ENCODE results near the gene NADK2. TPM values are rescaled to one million over a fixed set of nuclear protein-coding genes. Genes with fewer than 3 reads are reported as not detected.

Gene NADK2
- total and polyA plus RNA-seq, 9 of the 15 experiments (the other 6 are each of a cell fraction or from before 2014, with no cell fraction given): 10.6 to 41.0 (median 24.0) TPM

- TF ChIP-seq ZNF431 (CRISPR knock-in tag; IDR thresholded peaks at IDR 0.05) (no peak; the same call in 1 of the 2 replicates), HMBOX1 (IDR thresholded peaks at IDR 0.05) (peak; percentile 13; the same call in 1 of the 2 replicates), SRF (CRISPR knock-in tag; IDR thresholded peaks at IDR 0.05) (peak in 1 of 2 experiments; percentile 77; a peak in 1 of 4 replicates), SAP30 (IDR thresholded peaks at IDR 0.05; ENCODE audit: borderline replicate concordance, insufficient read depth, low read depth, low read length, poor library complexity, severe bottlenecking) (no peak), E2F8 (IDR thresholded peaks at IDR 0.05; ENCODE audit: low read depth, partially characterized antibody) (peak; percentile 66), NBN (IDR thresholded peaks at IDR 0.05; ENCODE audit: low read depth) (no peak), PPARD (CRISPR knock-in tag; IDR thresholded peaks at IDR 0.05) (no peak), MAX (CRISPR knock-in tag; IDR thresholded peaks at IDR 0.05) (peak; percentile 70; the same call in 1 of the 2 replicates), HIVEP1 (CRISPR knock-in tag; IDR thresholded peaks at IDR 0.05) (no peak), ZNF699 (CRISPR knock-in tag; IDR thresholded peaks at IDR 0.05; ENCODE audit: insufficient replicate concordance) (no peak), MED1 (CRISPR knock-in tag; IDR thresholded peaks at IDR 0.05; ENCODE audit: borderline replicate concordance) (no peak), ZNF507 (tag; conservative IDR thresholded peaks at IDR 0.05) (no peak), MEIS2 (IDR thresholded peaks at IDR 0.05; ENCODE audit: partially characterized antibody) (peak; percentile 14), HDAC2 (IDR thresholded peaks at IDR 0.05) (peak; percentile 17; the same call in 1 of the 2 replicates), MCM7 (IDR thresholded peaks at IDR 0.05) (no peak), SIX5 (IDR thresholded peaks at IDR 0.05; ENCODE audit: borderline replicate concordance in 1 of 2, insufficient read depth in 1 of 2, low read depth in 1 of 2, low read length in 2 of 2) (peak; percentile 86 to 90), HDAC6 (IDR thresholded peaks at IDR 0.05; ENCODE audit: low read depth, low read length) (no peak), YY1 (IDR thresholded peaks at IDR 0.05; ENCODE audit: borderline replicate concordance in 1 of 3, control insufficient read depth in 1 of 3, extremely low read depth in 1 of 3, insufficient read depth in 3 of 3, insufficient read length in 1 of 3, insufficient replicate concordance in 2 of 3, low read depth in 1 of 3, low read length in 2 of 3) (peak; percentile 11 to 78 (median 74)), TCF3 (CRISPR knock-in tag; IDR thresholded peaks at IDR 0.05) (0 out of 2 replicates have a peak, but pooled peaks have one; percentile 3), LEF1 (IDR thresholded peaks at IDR 0.05) (no peak), KLF6 (CRISPR knock-in tag; IDR thresholded peaks at IDR 0.05; ENCODE audit: borderline replicate concordance) (no peak), ERF (CRISPR knock-in tag; IDR thresholded peaks at IDR 0.05) (no peak)
These were observed 90.0 kb downstream of the NADK2 start, which contains the start of the genes LMBRD2 and SKP2 (continued) for GRCh38 chr5:36151434-36152323.

Data from K562 (cell line).